GM20000 (cell line): ENCODE data around the gene TMC1.

ENCODE experiments used
- DNase-seq: peaks from one replicate; pipeline ENCODE4 v3.0.0; 2012; ENCODE audit warnings: low spot score
- CTCF ChIP-seq: IDR thresholded peaks from 2 replicates; pipeline ENCODE4 v1.5.1; 2012; ENCODE audit warnings: mild to moderate bottlenecking, control low read depth; ENCODE audit errors: extremely low read depth, missing control alignments

TMC1 gene

GRCh38 chr9:72563806-72564205 is 42.4 kb downstream of the TMC1 start:
- DNase-seq: no peak
- no peak for TF ChIP-seq CTCF

GRCh38 chr9:72564479-72565281 is 43.3 kb downstream of the TMC1 start:
- TF ChIP-seq CTCF: no peak
- no peak for DNase-seq

- TF ChIP-seq CTCF: no peak
- DNase-seq: no peak
Measured at GRCh38 chr9:72565535-72565934, 44.1 kb downstream of the TMC1 start.

GRCh38 chr9:72574156-72574810 is 52.9 kb downstream of the TMC1 start:
- no peak for TF ChIP-seq CTCF
- no peak for DNase-seq

- DNase-seq: no peak
- TF ChIP-seq CTCF: no peak
Measured at GRCh38 chr9:72575666-72576065, 54.3 kb downstream of the TMC1 start.

- no peak for DNase-seq
- no peak for TF ChIP-seq CTCF
Measured at GRCh38 chr9:72576087-72576486, 54.7 kb downstream of the TMC1 start.

GRCh38 chr9:72577212-72577753 is 55.9 kb downstream of the TMC1 start:
- no peak for DNase-seq
- TF ChIP-seq CTCF: no peak
